Rectal smooth muscle tissue (tissue), 1 donor: ENCODE data around the gene OR6N2.

ENCODE experiments used
- H3K27ac ChIP-seq: one replicate; pipeline ENCODE4 v1.7.0; 2013; ENCODE audit warnings: low read depth, low read length, inconsistent platforms
- H3K27me3 ChIP-seq: one replicate; pipeline ENCODE4 v1.7.0; 2013; ENCODE audit warnings: low read length; ENCODE audit not compliant: control insufficient read depth, insufficient read depth
- H3K36me3 ChIP-seq: one replicate; pipeline ENCODE4 v1.7.0; 2013; ENCODE audit warnings: low read length; ENCODE audit not compliant: control insufficient read depth, insufficient read depth
- H3K4me1 ChIP-seq: one replicate; pipeline ENCODE4 v1.7.0; 2013; ENCODE audit warnings: low read length; ENCODE audit not compliant: control insufficient read depth, insufficient read depth
- H3K4me3 ChIP-seq: one replicate; pipeline ENCODE4 v1.7.0; 2013; ENCODE audit warnings: low read length
- H3K9ac ChIP-seq: one replicate; pipeline ENCODE4 v1.7.0; 2013; ENCODE audit warnings: low read length

OR6N2 gene, protein sequence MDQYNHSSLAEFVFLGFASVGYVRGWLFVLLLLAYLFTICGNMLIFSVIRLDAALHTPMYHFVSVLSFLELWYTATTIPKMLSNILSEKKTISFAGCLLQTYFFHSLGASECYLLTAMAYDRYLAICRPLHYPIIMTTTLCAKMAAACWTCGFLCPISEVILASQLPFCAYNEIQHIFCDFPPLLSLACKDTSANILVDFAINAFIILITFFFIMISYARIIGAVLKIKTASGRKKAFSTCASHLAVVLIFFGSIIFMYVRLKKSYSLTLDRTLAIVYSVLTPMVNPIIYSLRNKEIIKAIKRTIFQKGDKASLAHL

DNA sequence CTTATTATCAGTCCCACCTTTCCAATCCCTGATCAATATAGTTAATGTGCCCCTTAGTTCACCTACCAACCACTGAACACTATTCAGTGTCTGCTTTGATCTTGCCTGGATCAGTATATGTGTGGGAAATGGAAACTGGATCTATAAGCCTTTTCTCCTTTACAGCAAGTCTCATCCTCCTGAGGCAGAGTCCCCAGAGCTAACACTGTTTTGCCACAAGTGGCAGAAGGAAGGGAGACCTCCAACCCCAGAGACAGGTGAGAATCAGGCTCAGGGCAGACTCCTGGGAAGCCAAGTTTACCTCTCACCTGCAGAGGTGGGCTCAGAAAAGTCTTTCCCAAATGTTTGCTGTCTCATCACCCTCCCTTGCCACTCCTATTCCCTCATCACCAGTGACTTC, at the start of gene OR6N2:
Gene OR6N2, minus strand, starts transcription at position 101 of the 400 bp plus-strand sequence. CDS start 3,569 bp downstream, outside the sequence.
- Histone ChIP-seq H3K4me3 (no peak within 1 kb of the TSS), H3K27me3 (no peaks in the 10 kb centered on the region), H3K4me1 (no peaks in the 10 kb centered on the region), H3K36me3 (no peaks in the 10 kb centered on the region), H3K9ac (no peak within 1 kb of the TSS), H3K27ac (no peak within 1 kb of the TSS)

DNA sequence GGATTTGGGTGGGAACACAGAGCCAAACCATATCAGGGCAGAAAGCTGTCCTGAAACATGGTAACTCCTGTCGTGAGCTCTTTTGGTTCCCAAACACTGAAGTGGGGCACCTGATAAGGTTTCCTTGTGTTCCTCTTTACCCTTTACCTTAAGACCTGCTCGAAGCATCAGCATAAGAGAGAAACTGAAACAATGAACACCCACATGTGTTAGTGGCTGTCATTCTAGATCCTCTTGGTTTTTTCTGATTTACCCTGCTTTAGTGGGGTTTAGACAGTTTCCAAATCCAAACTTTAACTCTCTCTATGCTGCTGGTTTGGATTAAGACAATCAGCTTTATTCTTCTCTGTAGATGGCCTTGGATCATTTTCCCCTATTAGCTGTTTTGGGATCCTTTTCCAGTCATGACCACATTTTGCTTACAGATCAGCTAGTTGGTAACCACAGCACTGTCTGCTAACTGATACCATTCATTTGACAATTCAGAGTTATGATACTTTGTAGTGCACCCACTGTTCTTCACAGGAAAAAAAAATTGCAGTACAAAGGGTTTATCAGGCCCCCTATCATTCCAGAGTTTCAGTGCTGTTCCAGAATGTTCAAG, 49.2 kb upstream of the OR6N2 start:
- Histone ChIP-seq H3K4me3 (no peak overlapping the region), H3K27ac (no peak overlapping the region)

DNA sequence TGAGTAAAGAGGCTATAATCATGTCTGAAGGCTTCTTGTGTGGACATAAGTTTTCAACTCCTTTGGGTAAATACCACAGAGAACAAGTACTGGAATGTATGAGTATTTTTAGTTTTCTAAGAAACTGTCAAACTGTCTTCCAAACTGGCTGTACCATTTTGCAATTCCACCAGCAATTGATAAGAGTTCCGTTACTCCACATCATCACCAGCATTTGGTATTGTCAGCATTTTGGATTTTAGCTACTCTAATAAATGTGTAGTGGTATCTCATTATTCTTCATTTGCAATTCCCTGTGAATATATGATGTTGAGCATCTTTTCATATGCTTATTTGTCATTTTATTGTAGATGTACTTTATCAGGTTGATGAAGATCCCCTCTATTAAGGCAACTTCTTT, 40.7 kb upstream of the OR6N2 start:
- no peaks in the 10 kb centered on the region for H3K4me1 ChIP-seq
- H3K9ac ChIP-seq, result no peak overlapping the region
- no peak overlapping the region for H3K4me3 ChIP-seq
- no peaks in the 10 kb centered on the region for H3K27me3 ChIP-seq
- H3K27ac ChIP-seq, result no peak overlapping the region
- no peaks in the 10 kb centered on the region for H3K36me3 ChIP-seq

More for the DNA sequence above, 49.2 kb upstream of the OR6N2 start:
- H3K27me3 ChIP-seq, result no peaks in the 10 kb centered on the region
- no peak overlapping the region for H3K9ac ChIP-seq
- H3K36me3 ChIP-seq, result no peaks in the 10 kb centered on the region
- no peaks in the 10 kb centered on the region for H3K4me1 ChIP-seq

DNA sequence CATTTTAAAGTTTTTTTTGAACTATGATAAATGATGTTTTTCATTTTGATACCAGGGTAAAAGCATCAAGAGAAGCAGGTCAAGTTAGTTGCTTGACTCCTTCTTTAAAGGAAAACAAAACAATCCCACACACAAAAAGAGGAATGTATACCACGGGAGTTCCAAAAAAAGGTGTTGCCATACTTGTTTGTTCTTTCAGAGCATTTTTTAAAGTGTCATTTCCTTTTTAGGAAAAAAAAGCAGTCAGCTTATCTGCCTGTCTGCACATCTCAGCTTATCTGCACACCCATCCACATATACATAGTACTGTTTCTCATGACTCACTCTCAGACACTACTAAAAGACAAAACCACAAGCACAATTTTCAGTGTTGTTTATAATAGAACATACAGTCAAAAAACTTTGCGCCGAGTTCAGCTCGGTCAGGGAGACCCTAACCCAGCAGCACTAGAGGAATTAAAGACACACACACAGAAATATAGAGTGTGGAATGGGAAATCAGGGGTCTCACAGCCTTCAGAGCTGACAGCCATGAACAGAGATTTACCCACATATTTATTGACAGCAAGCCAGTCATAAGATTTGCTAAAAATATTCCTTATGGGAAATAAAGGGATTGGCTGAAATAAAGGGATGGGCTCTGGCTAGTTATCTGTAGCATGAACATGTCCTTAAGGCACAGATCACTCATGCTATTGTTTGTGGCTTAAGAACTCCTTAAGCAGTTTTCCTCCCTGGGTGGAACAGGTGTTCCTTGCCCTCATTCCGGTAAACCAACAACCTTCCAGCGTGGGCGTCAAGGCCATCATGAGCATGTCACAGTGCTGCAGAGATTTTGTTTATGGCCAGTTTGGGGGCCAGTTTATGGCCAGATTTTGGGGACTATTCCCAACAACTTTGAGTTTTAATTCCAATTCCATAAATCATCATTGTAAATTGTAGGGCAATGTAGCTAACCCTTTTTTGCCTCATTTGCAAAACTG, 38.7 kb upstream of the OR6N2 start:
- Histone ChIP-seq H3K36me3 (no peaks in the 10 kb centered on the region), H3K27me3 (no peaks in the 10 kb centered on the region), H3K9ac (no peak overlapping the region), H3K4me1 (no peaks in the 10 kb centered on the region), H3K4me3 (no peak overlapping the region), H3K27ac (no peak overlapping the region)

DNA sequence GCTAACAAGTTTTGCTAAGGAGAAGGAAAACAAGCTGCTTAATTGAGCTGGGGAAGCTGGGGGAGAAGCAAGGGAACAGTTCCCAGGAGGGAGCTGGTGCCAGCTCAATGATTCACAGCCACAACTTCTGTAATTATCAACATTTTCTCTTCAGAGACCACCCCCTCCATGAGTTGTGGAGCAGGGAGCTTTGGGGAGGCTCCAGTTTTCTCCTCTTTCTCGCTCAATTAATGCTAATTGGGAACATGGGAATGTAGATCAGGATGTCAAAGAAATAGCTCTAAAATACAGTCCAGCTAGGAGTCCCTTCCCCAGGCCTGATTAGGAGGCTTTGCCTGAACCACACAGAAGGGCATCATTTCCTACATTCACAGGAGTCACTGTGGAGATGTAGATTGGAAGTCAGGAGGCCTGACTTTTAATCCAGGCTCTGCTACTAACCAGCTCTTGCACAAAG, 38.0 kb upstream of the OR6N2 start:
- H3K4me1 ChIP-seq, result no peaks in the 10 kb centered on the region
- H3K9ac ChIP-seq, result no peak overlapping the region
- no peaks in the 10 kb centered on the region for H3K36me3 ChIP-seq
- H3K27ac ChIP-seq, result no peak overlapping the region
- H3K4me3 ChIP-seq, result no peak overlapping the region
- no peaks in the 10 kb centered on the region for H3K27me3 ChIP-seq

DNA sequence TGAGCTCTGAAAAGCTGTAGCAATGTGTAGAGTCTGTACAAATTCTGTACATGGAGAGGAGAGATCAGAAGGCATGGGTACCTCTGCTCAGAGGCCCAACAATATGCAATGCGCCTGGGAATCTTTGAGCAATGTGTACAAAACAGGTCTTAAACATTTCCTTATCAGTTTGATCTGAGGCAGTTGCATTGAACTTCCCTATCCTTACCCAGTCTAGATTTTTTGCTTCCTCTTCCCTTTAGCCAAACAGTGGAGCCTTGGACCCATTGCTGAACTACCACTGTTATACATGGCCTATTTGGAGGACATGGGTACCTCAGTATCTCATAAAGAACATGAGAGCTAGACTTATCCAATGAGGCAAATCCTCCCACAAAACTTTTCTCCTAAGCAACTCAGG, 37.6 kb upstream of the OR6N2 start:
- Histone ChIP-seq H3K9ac (no peak overlapping the region), H3K27ac (no peak overlapping the region)

DNA sequence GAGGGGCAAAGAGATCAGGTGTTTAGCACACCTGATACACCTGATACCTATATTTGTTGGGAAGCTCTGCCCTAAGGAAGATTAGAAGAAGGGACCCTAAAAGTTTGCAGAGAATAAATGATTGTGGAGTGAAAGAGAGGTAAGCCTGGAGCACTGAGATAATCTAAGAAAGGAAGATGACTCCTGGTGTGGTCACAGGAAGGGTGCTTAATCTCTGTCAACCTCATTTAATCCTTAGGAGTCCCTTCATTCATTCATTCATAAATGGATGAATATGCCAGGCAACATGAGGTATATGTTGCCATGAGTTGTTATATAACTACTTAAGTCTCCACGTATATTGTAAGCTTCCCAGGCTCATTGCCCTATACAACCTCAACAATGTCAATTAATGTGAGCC, 34.0 kb upstream of the OR6N2 start:
- Histone ChIP-seq H3K27me3 (no peaks in the 10 kb centered on the region), H3K27ac (no peak overlapping the region), H3K4me3 (no peak overlapping the region), H3K36me3 (no peaks in the 10 kb centered on the region), H3K9ac (no peak overlapping the region), H3K4me1 (no peaks in the 10 kb centered on the region)

More for the DNA sequence above, 37.6 kb upstream of the OR6N2 start:
- H3K4me3 ChIP-seq, result no peak overlapping the region
- H3K36me3 ChIP-seq, result no peaks in the 10 kb centered on the region
- no peaks in the 10 kb centered on the region for H3K27me3 ChIP-seq
- H3K4me1 ChIP-seq, result no peaks in the 10 kb centered on the region

DNA sequence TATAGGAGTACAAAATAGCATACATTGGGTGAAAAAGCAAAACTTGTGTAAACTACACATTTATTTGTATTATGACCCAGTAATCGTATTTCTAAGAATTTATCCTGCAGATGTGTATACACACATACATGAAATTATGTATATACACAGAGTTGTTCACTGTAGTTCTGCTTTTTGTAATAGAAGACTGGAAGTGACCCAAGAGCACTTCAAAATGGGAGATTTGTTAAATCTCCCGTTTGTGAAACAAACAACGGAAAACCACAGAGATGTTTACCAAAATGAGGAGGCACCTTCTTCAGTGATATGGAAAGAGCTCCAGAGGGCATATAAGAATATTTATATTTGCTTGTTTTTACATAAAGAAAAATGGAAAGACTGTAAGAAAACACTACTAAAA, 32.2 kb upstream of the OR6N2 start:
- no peaks in the 10 kb centered on the region for H3K27me3 ChIP-seq
- H3K4me3 ChIP-seq, result no peak overlapping the region
- H3K36me3 ChIP-seq, result no peaks in the 10 kb centered on the region
- no peak overlapping the region for H3K27ac ChIP-seq
- no peak overlapping the region for H3K9ac ChIP-seq
- H3K4me1 ChIP-seq, result no peaks in the 10 kb centered on the region

DNA sequence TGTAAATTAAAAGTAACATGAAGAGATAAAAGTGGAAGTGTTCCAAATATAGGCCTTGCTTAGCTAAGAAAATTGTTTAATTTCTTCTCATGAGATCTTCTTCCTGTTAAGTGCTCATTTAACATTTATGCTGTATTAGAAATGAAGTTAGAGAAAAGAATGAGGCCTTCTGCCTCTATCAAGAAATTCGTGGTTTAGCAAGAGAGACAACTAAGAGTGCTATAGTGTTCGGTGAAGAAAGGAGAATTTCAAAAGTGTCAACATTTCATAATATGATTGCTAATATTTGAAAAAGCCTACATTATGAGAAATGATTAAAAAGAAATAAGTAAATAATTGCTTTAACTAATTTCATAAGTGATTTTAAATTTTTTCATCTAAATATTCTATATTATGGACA, 31.3 kb upstream of the OR6N2 start:
- H3K4me1 ChIP-seq, result no peaks in the 10 kb centered on the region
- no peak overlapping the region for H3K9ac ChIP-seq
- no peaks in the 10 kb centered on the region for H3K36me3 ChIP-seq
- no peak overlapping the region for H3K4me3 ChIP-seq
- no peak overlapping the region for H3K27ac ChIP-seq
- H3K27me3 ChIP-seq, result no peaks in the 10 kb centered on the region

DNA sequence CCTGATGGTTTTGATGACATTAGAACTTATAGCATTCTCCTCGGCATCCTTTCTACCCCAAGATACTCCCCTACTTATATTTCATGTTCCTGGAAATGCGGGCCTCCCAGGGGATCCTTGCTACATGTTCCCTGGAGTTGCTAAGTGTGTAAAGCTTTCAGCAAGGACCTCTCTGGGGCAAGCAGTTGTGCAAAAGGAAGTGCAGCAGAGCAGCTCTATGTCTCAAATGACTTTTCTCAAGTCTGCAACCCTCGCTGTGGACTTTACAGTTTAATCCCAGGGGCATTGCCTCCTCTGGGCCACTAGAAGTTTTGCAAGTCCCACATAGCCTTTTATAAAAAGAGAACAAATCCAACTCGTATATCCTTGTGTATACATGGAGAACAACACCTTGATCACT, 29.3 kb upstream of the OR6N2 start:
- Histone ChIP-seq H3K36me3 (no peaks in the 10 kb centered on the region), H3K27me3 (no peaks in the 10 kb centered on the region), H3K27ac (no peak overlapping the region), H3K9ac (no peak overlapping the region), H3K4me1 (no peaks in the 10 kb centered on the region), H3K4me3 (no peak overlapping the region)

DNA sequence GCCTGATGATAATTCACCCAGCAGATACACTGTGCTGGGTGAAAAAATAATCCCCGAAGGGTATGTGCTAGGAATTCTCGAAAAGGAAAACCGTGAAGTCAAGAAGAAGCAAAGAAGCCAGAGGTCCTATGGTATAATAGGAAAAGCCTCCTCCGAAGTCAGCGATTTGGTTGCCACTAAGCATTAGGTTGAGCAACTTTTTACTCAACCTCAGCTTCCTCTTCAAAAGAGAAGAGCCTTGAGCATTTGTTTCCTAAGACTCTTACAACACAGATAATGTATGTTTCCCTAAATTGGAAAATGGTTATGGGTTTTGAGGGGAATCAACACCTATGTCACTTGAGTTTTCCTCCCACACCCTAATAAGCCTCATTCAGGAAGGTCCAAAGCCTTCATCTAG, 28.9 kb upstream of the OR6N2 start:
- Histone ChIP-seq H3K4me3 (no peak overlapping the region), H3K27ac (no peak overlapping the region), H3K9ac (no peak overlapping the region), H3K36me3 (no peaks in the 10 kb centered on the region), H3K4me1 (no peaks in the 10 kb centered on the region), H3K27me3 (no peaks in the 10 kb centered on the region)

DNA sequence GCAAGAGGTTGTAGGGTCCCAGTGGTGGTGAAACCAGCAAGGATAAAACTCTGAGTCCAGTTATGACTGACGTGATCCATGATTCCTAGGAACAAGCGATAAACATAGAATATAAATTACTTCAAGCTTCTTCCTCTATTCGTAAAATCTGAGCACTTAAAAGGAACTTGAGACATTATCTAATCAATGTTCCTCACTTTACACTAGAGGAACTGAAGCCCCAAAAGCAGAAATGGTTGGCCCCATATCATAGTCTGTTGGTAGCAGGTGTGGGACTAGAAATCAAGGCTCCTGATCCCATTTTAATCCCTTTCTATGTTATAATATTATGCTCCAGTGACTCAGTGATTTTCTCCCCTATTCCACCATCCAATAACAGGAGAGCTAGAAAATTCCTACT, 28.3 kb upstream of the OR6N2 start:
- Histone ChIP-seq H3K4me3 (no peak overlapping the region), H3K4me1 (no peaks in the 10 kb centered on the region), H3K27ac (no peak overlapping the region), H3K36me3 (no peaks in the 10 kb centered on the region), H3K9ac (no peak overlapping the region), H3K27me3 (no peaks in the 10 kb centered on the region)
